GM20000 (cell line): ENCODE data around the gene TSPOAP1.

ENCODE experiments used
- DNase-seq: peaks from one replicate; pipeline ENCODE4 v3.0.0; 2012; ENCODE audit warnings: low spot score
- CTCF ChIP-seq: IDR thresholded peaks from 2 replicates; pipeline ENCODE4 v1.5.1; 2012; ENCODE audit warnings: mild to moderate bottlenecking, control low read depth; ENCODE audit errors: extremely low read depth, missing control alignments

The TSPOAP1 gene

GRCh38 chr17:58315281-58315711, 13.3 kb downstream of the TSPOAP1 start:
- DNase-seq, result no peak
- TF ChIP-seq CTCF, result no peak

DNA sequence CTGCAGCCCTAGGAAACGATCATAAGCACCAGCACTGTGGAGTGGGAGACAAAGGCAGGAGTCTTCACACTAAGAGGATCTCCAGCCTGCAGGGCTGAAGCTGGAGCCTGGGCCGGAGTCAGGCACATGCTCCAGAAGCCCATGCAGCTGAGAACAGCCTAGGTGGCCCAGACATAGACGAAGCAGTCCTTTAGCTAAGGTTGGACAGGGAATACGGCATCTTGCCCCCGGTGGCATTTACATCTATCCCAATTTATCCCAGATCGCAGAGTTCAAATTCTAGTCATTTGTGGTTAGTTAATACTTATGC, 13.9 kb downstream of the TSPOAP1 start:
- TF ChIP-seq CTCF, result no peak
- no peak for DNase-seq

GRCh38 chr17:58313815-58314705, 14.5 kb downstream of the TSPOAP1 start:
- no peak for TF ChIP-seq CTCF
- no peak for DNase-seq

DNA sequence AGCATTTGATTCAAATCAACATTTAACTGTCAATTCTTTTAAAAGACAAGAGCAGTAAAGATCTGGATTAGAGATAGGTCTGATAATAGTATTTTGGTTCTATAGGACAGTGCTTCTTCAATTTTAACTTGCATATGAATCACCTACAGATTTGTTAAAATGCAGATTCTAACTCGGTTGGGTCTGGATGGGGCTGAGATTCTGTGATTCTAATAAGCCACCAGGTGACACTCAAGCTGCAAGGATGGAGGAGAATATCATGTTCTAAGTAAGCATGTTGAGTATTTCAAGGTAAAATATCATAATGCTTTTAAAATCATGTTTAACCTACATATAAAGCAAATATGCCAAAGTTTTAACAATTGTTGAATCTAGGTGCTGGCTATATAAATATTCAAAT, 15.8 kb downstream of the TSPOAP1 start:
- no peak for TF ChIP-seq CTCF

GRCh38 chr17:58312021-58312630, 16.5 kb downstream of the TSPOAP1 start:
- no peak for TF ChIP-seq CTCF
- no peak for DNase-seq

More for the DNA sequence above, 15.8 kb downstream of the TSPOAP1 start:
- no peak for DNase-seq

DNA sequence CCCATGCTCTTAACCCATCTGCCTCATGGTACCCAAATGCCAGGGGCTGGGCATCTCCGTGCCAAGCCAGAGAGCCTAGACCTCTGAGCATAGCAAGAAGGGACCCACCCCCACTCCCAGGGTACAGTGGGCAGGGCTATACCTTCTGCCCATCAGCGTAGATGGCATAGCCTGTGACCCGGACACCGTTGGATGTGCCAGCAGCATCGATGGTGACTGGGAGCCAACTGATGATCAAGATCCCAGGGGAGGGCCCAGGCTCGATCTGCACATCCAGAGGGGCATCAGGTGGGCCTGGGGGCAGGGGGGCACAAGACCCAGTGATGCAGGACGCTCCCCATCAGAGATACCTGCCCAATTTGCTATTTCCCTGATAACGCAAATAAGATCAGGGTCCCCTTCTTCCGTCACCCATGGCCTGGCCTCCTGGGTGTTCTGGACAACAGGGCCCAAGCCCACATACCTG, 17.1 kb downstream of the TSPOAP1 start:
- DNase-seq, result no peak
- TF ChIP-seq CTCF, result no peak
